Erythroblast (primary cell): ENCODE measurements around the gene OR52E2.

ENCODE experiments used
- GATA1 ChIP-seq: IDR thresholded peaks from 2 replicates; pipeline ENCODE4 v1.6.1; 2011; ENCODE audit warnings: low read depth, mild to moderate bottlenecking, control low read depth, low read length, moderate library complexity
- POLR2A ChIP-seq: IDR thresholded peaks from 2 replicates; pipeline ENCODE4 v1.6.1; 2011; ENCODE audit warnings: mild to moderate bottlenecking, low read length

GRCh38 chr11:5046754-5047330 is 12.6 kb downstream of the OR52E2 start:
- no peak for TF ChIP-seq POLR2A
- TF ChIP-seq GATA1, result no peak
